Measurements from ENCODE around the gene PIGN.

PIGN gene

DNA sequence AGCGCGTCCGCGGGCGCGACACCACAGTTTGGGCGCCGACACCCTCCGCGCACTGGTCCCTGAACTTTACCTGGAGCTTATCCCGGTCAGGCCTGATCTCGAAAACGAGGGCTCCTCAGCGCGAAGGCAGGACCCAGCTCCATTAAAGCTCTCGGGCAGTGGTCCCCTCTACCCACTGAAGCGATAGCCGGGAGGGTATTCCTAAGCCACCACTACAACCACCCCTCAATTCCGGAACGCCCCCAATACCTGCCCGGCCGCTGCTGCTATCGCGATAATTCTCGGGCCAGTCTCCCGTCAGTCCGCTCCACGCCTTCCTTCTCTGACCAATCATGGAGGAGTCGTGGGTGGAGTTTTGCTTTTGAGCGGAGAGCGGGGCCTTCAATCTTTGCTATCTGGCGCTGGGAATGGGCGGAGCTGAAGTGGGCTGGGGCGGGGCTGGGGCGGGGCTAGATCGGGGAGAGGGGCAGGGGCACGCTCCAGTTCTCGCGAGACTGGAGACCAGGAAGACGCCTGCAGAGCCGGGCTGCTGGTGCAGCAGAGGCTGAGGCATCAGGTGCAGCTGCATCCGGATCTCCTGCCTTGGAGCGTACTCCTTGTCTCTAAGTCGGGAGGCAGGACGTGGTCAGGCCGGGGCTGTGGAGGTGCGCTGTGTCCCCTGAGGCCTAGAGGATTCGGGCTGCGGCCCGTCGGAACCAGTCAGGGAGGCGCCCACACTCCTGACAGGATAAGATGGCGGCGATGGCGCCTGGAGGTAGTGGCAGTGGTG, at the start of gene PIGN, which contains the start of gene RELCH:
TSS of gene PIGN (minus strand) at position 283 of the 769 bp plus-strand sequence. CDS start 25,703 bp downstream, outside the sequence.
TSS of gene RELCH (plus strand) at position 482 of the 769 bp plus-strand sequence. CDS start at position 733, 251 bp downstream.
- peak; percentile 97 for DNase-seq (ENCODE audit: low spot score)

DNA sequence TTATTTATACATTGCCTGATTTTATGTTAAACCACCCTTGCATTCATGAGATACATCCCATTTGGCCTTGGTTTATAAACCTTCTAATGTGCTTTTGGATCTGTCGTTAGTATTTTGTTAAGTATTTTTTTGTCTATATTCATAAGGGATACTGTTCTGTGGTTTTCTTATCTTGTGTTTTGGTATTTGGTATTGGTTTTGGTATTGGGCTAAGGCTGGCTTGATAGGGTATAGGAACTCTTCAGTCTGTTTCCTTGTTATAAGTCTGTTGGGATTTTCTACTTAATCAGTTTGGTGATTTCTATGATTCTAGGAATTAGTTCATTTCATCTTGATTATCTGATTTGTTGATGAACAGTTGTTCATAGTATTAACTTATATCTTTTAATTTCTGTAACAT, 49.4 kb upstream of the PIGN start:
- no peak for DNase-seq (ENCODE audit: low spot score)

GRCh38 chr18:62226047-62226446, 39.2 kb upstream of the PIGN start:
- DNase-seq (ENCODE audit: low spot score): no peak

GRCh38 chr18:62224229-62224628, 37.4 kb upstream of the PIGN start:
- DNase-seq (ENCODE audit: low spot score): no peak

GRCh38 chr18:62214790-62215189, 27.9 kb upstream of the PIGN start:
- DNase-seq (ENCODE audit: low spot score): no peak

- no peak for DNase-seq (ENCODE audit: low spot score)
These were observed 24.5 kb upstream of the PIGN start for GRCh38 chr18:62211325-62211828.

DNA sequence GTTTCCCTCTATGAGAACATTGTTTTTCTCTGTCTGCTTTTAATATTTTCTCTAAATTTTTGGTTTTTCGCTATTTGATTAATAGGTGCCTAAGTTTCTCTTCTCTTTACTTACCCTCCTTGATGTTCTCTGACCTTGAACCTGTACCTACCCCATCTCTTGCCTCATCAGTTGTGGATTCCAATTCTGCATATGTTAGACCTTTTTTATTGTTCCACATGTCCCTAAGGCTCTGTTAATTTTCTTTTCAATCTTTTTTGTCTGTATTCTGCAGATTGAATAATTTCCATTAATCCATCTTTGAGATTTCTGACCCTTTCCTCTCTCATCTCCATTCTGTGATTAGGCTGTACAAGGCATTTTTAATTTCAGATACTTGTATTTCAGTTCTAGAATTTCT, 23.3 kb upstream of the PIGN start:
- DNase-seq (ENCODE audit: low spot score): no peak

DNA sequence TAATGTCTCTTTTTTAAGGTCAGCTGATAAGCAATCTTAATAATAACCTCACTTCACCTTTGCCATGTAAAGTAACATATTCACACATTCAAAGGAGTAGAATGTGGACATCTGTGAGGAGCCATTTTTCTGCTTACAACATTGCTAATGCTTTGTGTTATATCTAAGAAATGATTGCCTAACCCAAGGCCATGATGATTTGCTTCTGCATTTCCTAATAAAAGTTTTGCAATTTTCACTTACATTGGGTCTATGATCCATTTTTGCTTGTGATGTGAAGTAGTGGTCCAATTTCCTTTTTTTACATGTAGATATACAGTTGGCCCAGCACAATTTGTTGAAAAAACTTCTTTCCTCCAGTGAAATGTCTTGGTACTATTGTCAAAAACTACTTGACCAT, 22.2 kb upstream of the PIGN start:
- DNase-seq (ENCODE audit: low spot score): no peak

DNA sequence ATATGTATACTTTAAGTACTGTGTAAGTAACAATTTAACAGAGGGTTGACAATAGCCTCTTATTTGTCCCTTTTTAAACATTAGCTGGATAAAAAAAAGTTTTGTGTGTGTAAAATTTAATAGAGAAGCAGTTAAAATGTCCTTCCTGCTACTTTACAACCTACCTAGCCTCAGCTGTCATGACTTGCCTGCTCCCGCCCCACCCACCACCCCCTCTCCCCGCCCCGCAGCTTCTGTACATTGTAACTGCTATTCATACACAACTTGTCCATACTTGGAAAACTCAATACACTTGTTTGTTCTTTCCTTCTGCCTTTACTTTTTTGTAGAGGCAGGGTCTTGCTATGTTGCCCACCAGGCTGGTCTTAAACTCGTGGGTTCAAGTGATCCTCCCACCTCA, 19.7 kb upstream of the PIGN start:
- no peak for DNase-seq (ENCODE audit: low spot score)

DNA sequence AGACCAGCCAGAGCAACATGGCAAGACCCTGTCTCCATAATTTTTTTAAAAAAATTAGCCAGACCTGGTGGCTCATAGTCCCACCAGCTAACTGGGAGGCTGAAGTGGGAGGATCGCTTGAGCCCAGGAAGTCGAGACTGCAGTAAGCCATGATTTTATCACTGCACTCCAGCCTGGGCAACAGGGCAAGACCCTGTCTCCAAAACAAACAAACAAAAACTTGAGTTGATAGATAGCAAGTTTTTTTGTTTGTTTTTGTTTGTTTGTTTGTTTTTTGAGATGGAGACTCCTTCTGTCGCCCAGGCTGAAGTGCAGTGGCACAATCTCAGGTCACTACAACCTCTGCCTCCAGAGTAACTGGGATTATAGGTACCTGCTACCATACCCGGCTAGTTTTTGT, 19.0 kb upstream of the PIGN start:
- DNase-seq (ENCODE audit: low spot score): no peak

DNA sequence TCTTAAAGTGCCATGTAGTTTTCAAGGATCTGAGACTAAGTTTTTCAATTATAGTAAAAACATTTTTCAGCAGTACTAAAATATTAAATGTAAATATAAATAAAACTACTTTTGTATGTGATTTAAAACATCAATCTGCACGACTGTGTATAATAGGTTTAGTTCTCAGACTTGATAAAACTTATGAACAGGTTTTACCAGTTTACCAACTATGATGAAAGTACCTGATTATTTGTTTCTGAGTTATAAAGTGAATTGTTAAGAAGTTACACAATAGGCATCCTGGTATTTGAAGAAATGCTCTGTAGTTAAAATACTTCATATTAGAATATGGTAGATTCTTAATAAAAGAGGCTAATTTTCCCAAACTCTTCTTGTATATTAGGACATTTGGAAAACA, 15.0 kb upstream of the PIGN start:
- DNase-seq (ENCODE audit: low spot score): no peak

DNA sequence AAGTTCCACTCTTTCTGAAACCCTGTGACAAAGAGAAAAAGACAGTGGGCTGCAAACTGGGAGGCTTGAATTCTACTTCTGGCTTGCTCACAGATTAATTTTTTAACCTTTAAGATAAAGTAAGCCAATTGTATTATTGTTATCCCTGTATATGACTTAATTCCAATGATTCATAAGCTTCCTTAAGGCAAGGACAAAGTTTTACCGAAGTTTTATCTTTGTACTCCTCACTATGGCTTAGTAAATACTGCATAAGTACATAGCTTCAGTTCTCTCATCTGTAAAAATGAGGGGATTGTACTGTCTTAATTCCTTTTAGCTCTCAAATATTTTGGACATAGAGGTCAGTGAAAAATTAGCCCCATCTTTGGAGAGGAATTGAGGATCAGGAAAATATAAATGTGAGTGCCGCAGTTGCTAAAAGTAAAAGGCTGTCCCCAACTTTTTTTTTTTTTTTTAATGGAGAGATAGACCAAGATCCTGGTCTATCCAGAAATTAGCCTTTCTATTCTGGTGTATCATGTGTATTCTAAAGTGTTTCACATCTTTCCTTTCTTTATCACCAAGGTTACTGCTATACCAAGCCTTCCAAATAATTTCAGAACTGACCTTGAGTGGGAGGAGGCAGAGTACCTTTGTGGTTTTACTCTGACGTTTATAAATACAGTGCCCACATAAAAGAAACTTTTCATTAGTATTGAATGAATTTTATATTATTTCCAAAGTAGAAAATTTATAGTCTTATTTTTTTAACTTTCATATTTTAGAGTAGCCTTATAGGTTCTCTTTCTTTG, 13.5 kb upstream of the PIGN start:
- DNase-seq (ENCODE audit: low spot score): no peak

DNA sequence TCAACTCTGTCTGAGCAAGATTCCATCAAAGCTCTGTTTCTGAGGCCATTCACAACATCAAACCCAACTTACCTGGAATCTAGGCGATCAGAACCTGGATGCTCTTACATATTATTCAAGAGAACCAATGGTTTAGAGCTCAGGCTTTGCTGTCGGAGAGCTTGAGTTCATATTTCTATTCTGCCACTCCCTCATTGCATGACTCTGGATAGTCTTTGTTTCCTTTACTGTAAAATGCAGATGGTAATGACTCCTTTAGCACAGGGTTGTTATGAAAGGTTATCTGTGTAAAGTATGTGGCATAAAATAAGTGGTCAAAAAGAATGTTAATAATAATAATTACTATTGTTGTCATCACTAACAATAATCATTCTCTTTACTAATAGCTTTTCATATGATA, 12.8 kb upstream of the PIGN start:
- no peak for DNase-seq (ENCODE audit: low spot score)

DNA sequence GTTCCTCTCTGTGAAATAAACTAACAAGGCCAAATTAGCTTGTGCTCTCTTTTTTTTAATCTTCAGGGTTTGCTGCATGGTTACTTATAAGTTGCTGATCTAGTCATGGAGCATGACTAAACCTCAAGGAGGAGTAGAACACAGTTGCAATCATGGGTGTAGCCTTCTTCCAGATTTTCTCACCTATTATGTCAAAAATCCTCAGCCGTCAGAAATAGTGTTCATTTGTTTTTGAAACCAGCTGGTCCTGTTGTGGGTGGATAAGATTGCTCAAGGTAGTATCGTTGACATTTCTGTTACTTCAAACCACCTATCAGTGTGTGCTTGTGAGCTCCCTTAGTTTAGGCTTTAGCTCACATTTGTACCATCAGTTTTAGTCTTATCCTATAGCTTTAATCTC, 11.4 kb upstream of the PIGN start:
- DNase-seq (ENCODE audit: low spot score): no peak

DNA sequence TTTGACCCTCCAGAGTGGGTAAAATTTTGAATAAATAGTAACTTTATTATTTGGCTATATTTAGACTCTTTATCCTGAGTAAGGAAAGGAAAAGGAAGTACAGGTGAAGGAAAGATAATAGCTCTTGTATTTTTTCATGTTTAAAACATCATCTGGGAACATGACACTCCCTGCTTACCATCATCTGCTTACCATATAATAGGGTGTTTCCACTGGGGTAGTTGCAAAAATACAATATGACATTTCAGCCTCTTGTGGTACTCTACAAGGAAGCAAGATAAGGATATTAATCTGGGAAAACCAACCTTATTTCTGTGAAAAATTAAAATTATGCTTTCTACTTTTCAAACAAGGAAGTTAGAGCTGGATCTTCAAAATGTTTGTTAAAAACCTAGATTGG, 10.1 kb upstream of the PIGN start:
- DNase-seq (ENCODE audit: low spot score): no peak

DNA sequence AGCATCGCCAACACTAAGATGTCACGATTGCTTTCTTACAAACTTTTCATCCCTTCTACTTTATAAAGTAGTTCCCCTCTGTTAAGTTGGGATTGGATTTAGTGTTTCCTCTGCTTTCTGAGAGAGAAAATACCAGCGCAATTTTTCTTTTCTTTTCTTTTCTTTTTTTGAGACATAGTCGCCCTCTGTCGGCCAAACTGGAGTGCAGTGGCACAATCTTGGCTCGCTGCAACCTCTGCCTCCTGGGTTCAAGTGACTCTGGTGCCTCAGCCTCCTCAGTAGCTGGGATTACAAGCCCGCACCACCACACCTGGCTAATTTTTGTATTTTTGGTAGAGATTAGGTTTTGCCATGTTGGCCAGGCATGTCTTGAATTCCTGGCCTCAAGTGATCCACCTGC, 9.2 kb upstream of the PIGN start:
- DNase-seq (ENCODE audit: low spot score): no peak

GRCh38 chr18:62189208-62189607, 2.4 kb upstream of the PIGN start:
- no peak for DNase-seq (ENCODE audit: low spot score)

DNA sequence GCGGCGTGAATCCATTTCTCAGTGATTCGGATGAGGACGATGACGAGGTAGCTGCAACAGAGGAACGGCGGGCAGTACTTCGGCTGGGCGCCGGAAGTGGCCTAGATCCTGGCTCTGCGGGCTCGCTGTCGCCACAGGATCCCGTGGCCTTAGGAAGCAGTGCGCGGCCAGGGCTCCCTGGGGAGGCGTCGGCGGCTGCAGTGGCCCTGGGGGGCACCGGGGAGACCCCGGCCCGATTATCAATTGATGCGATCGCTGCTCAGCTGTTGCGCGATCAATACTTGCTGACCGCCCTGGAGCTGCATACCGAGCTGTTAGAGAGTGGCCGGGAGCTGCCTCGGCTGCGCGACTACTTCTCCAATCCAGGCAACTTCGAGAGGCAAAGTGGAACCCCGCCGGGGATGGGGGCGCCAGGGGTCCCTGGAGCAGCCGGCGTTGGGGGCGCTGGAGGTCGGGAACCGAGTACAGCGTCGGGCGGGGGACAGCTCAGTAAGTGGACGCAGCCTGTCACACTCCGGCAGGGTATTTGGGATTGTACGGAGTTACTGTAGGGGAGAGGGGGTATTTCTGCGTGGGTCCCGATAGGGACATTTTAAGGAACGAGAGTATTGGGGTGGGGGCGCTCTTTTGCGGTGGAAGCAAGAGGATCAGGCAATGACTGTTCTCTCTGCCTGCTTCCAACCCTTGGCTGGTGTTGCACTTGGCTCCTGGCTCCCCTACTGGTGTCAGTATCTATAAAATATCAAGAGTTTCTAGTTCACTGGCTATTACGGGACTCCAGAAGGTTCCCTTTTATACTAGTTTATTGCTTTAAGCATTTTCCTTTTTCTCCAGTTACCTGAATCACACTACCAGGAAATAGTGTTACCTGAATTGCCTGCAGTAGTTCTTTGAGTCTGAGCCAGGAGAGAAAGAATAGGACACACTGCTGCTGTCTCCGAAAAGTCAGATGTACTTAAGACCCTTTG, 971 bp upstream of the PIGN start:
- peak; percentile 14 for DNase-seq (ENCODE audit: low spot score)

DNA sequence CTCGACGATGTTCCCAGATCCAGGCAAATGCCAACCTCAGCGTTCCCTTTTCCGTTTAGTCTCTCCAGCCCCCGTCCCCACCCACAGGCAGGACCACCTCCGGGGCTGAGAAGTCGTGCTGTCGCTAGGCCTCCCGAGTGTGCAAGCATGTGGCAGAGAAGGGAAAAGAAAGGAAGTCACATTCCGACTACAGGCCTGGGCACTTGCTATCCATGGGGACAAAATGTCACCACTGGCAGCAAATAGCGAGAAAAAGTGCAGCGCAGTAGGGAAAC, 420 bp downstream of the PIGN start:
- DNase-seq (ENCODE audit: low spot score): no peak

DNA sequence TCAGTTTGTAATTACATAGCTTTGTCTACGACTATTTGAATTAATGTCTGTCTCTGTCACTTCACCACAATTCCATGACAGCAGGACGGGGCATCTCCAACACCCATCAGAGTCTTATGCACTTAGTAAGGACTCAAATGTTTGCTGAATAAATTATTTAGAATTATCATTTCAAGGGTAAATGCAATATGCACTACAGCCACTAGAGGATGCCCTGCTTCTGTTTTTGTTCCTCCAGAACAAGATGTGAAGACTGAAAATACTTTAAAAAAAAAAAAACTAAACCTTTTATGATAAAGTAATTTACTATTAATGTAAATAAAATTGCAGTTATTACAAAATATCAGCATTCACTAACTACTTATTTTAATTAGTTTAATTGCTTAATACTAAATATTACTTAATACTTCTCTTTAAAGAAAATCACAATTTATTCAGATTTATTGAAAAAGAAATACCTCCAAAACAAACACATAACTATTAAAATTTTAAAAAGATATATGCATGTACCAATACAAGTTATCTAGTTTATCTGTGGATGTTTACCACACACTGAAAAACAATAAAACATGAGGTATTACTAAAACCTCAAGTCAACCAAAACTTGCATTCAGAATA, 3.2 kb downstream of the PIGN start:
- DNase-seq (ENCODE audit: low spot score): peak; percentile 68

DNA sequence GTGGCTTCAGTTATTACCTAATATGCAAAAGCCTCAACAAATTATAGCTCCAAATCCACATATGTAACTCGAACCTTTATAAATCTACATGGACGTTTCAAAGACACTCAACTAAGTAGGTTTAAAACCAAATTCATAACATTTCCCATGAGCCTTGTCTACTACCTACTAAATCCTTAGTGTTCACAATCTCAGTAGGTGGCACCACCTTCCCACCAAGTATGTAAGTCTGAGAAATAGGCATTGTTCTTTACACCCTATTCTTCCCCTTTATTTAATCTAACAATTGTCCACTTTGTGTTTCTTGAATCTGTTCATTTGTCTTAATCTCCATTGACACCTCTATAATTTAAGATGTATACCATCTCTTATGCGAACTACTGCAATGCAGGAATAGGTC, 4.6 kb downstream of the PIGN start:
- no peak for DNase-seq (ENCODE audit: low spot score)

DNA sequence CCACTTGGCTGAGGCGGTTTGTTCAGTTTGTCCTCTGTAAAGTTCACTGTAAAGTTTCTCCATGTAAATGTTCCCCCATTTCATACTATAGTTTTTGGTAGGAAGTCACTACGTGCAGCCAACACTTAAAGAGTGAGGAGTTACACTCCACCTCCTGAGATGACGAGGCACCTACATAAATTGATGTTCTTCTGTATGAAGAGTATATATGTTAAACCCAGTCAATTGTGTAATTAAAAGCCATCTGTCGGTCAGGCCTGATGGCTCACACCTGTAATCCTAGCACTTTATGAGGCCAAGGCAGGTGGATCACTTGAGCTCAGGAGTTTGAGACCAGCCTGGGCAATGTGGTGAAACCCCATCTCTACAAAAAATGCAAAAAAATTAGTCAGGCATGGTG, 7.6 kb downstream of the PIGN start:
- DNase-seq (ENCODE audit: low spot score): no peak
